ENCODE measurements around the gene VAMP1. TPM values are rescaled to one million over a fixed set of nuclear protein-coding genes. Genes with fewer than 3 reads are reported as not detected.
"Not testable (repeated sequence)": the region's sequence is repeated elsewhere in the genome, so short reads cannot be mapped to it uniquely, and the experiment has no call there.

Gene VAMP1
- total RNA-seq, 1 donor from 2014 or later = 14.0 TPM

- no peak for DNase-seq
- H3K27ac Mint-ChIP-seq (ENCODE audit: unreplicated experiment) = no peak overlapping the region
Observed at GRCh38 chr12:6476489-6476888, 6.0 kb upstream of the VAMP1 start.

GRCh38 chr12:6475233-6475975, 4.9 kb upstream of the VAMP1 start:
- not testable (repeated sequence) for H3K36me3 Mint-ChIP-seq (ENCODE audit: unreplicated experiment); H3K4me1 Mint-ChIP-seq (ENCODE audit: low read depth, unreplicated experiment); H3K4me3 Mint-ChIP-seq (ENCODE audit: unreplicated experiment); DNase-seq; H3K27ac Mint-ChIP-seq (ENCODE audit: unreplicated experiment)
- Mint-ChIP-seq H3K9me3 (ENCODE audit: unreplicated experiment) (peaks cover 12% of the 10 kb centered on the region), H3K27me3 (ENCODE audit: unreplicated experiment) (peaks cover 10% of the 10 kb centered on the region)

More at GRCh38 chr12:6476489-6476888, 6.0 kb upstream of the VAMP1 start:
- H3K9me3 Mint-ChIP-seq (ENCODE audit: unreplicated experiment) = peaks cover 7% of the 10 kb centered on the region
- H3K27me3 Mint-ChIP-seq (ENCODE audit: unreplicated experiment) = peaks cover 8% of the 10 kb centered on the region
- no peak overlapping the region for H3K4me3 Mint-ChIP-seq (ENCODE audit: unreplicated experiment)
- peaks cover 5% of the 10 kb centered on the region for H3K36me3 Mint-ChIP-seq (ENCODE audit: unreplicated experiment)
- TF ChIP-seq, protein P1, sequence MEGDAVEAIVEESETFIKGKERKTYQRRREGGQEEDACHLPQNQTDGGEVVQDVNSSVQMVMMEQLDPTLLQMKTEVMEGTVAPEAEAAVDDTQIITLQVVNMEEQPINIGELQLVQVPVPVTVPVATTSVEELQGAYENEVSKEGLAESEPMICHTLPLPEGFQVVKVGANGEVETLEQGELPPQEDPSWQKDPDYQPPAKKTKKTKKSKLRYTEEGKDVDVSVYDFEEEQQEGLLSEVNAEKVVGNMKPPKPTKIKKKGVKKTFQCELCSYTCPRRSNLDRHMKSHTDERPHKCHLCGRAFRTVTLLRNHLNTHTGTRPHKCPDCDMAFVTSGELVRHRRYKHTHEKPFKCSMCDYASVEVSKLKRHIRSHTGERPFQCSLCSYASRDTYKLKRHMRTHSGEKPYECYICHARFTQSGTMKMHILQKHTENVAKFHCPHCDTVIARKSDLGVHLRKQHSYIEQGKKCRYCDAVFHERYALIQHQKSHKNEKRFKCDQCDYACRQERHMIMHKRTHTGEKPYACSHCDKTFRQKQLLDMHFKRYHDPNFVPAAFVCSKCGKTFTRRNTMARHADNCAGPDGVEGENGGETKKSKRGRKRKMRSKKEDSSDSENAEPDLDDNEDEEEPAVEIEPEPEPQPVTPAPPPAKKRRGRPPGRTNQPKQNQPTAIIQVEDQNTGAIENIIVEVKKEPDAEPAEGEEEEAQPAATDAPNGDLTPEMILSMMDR (IDR thresholded peaks at IDR 0.05; ENCODE audit: partially characterized antibody, unreplicated experiment) = no peak
- H3K4me1 Mint-ChIP-seq (ENCODE audit: low read depth, unreplicated experiment) = peaks cover 1% of the 10 kb centered on the region

DNA sequence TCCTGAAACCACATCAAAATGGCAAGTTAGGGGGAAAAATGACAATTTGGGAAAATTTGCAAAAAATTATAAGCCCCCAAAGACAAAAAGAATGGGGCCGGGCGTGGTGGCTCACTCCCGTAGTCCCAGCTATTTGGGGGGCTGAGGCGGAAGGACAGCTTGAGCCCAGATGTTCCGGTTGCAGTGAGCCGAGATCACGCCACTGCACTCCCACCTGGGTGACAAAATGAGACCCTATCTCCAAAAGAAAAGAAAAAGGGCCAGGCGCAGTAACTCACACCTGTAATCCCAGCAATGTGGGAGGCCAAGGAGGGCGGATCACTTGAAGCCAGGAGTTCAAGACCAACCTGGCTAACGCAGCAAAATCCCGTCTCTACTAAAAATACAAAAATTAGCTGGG, 2.0 kb upstream of the VAMP1 start:
- Mint-ChIP-seq H3K9me3 (ENCODE audit: unreplicated experiment) (peaks cover 15% of the 10 kb centered on the region), H3K4me1 (ENCODE audit: low read depth, unreplicated experiment) (peaks cover 1% of the 10 kb centered on the region), H3K27ac (ENCODE audit: unreplicated experiment) (no peak overlapping the region), H3K4me3 (ENCODE audit: unreplicated experiment) (no peak overlapping the region), H3K27me3 (ENCODE audit: unreplicated experiment) (peaks cover 4% of the 10 kb centered on the region), H3K36me3 (ENCODE audit: unreplicated experiment) (peaks cover 5% of the 10 kb centered on the region)
- DNase-seq = no peak
- TF ChIP-seq, protein P1 (IDR thresholded peaks at IDR 0.05; ENCODE audit: partially characterized antibody, unreplicated experiment) = no peak

- peaks cover 4% of the 10 kb centered on the region for H3K27me3 Mint-ChIP-seq (ENCODE audit: unreplicated experiment)
- H3K36me3 Mint-ChIP-seq (ENCODE audit: unreplicated experiment) = peaks cover 5% of the 10 kb centered on the region
- H3K9me3 Mint-ChIP-seq (ENCODE audit: unreplicated experiment) = peaks cover 15% of the 10 kb centered on the region
- no peak overlapping the region for H3K27ac Mint-ChIP-seq (ENCODE audit: unreplicated experiment)
- peaks cover 1% of the 10 kb centered on the region for H3K4me1 Mint-ChIP-seq (ENCODE audit: low read depth, unreplicated experiment)
- TF ChIP-seq, protein P1 (IDR thresholded peaks at IDR 0.05; ENCODE audit: partially characterized antibody, unreplicated experiment) = no peak
- peak overlapping the region; percentile 90 for H3K4me3 Mint-ChIP-seq (ENCODE audit: unreplicated experiment)
- DNase-seq = no peak
Observed at GRCh38 chr12:6471989-6472360, 1.5 kb upstream of the VAMP1 start.

- H3K4me3 Mint-ChIP-seq (ENCODE audit: unreplicated experiment) = peak overlapping the region; percentile 90
- H3K27ac Mint-ChIP-seq (ENCODE audit: unreplicated experiment) = peak overlapping the region; percentile 38
- TF ChIP-seq, protein P1 (IDR thresholded peaks at IDR 0.05; ENCODE audit: partially characterized antibody, unreplicated experiment) = no peak
- H3K36me3 Mint-ChIP-seq (ENCODE audit: unreplicated experiment) = peaks cover under 1% of the 10 kb centered on the region
- peaks cover 1% of the 10 kb centered on the region for H3K4me1 Mint-ChIP-seq (ENCODE audit: low read depth, unreplicated experiment)
- DNase-seq = no peak
- H3K27me3 Mint-ChIP-seq (ENCODE audit: unreplicated experiment) = peaks cover 4% of the 10 kb centered on the region
- peaks cover 14% of the 10 kb centered on the region for H3K9me3 Mint-ChIP-seq (ENCODE audit: unreplicated experiment)
Observed at GRCh38 chr12:6469609-6470374, 685 bp downstream of the VAMP1 start.

Measured in glutamatergic neuron (in vitro differentiated cells).